Neural cell (in vitro differentiated cells): ENCODE data around the gene COPZ1. TPM values are rescaled to one million over a fixed set of nuclear protein-coding genes. Genes with fewer than 3 reads are reported as not detected.

ENCODE experiments used
- H2AFZ ChIP-seq: fragments of 200-600, 300-800 bp; sonication (generic), shearing (Covaris generic); 2 replicates; pipeline ENCODE4 v1.6.0; 2014; ENCODE audit warnings: low read depth, mild to moderate bottlenecking, antibody characterized with exemption, low read length, moderate library complexity
- H3F3A ChIP-seq: fragments of 200-600 bp; shearing (Covaris generic); 2 replicates; pipeline ENCODE4 v1.6.1; 2016; ENCODE audit warnings: mild to moderate bottlenecking, moderate library complexity, mixed read lengths, antibody characterized with exemption, low read length; ENCODE audit not compliant: insufficient read depth, poor library complexity, severe bottlenecking
- H3K27ac ChIP-seq: fragments of 200-600, 300-800 bp; sonication (generic), shearing (Covaris generic); 2 replicates; pipeline ENCODE4 v1.5.1; 2014; ENCODE audit warnings: mild to moderate bottlenecking, low read length, moderate library complexity
- H3K27me3 ChIP-seq: fragments of 300-800, 200-600 bp; sonication (generic), shearing (Covaris generic); 2 replicates; pipeline ENCODE4 v1.6.0; 2014; ENCODE audit warnings: mild to moderate bottlenecking, low read depth, low read length, moderate library complexity; ENCODE audit not compliant: insufficient read depth
- H3K36me3 ChIP-seq: fragments of 300-800, 200-600 bp; sonication (generic), shearing (Covaris generic); 2 replicates; pipeline ENCODE4 v1.5.1; 2014; ENCODE audit warnings: mild to moderate bottlenecking, antibody characterized with exemption, low read length, moderate library complexity; ENCODE audit not compliant: insufficient read depth
- H3K4me2 ChIP-seq: fragments of 300-800, 200-600 bp; sonication (generic), shearing (Covaris generic); 2 replicates; pipeline ENCODE4 v1.6.0; 2014; ENCODE audit warnings: mild to moderate bottlenecking, low read length
- H3K4me3 ChIP-seq: fragments of 300-800, 200-600 bp; sonication (generic), shearing (Covaris generic); 2 replicates; pipeline ENCODE4 v1.5.1; 2014; ENCODE audit warnings: mild to moderate bottlenecking, low read length, moderate library complexity
- H3K79me2 ChIP-seq: fragments of 200-600 bp; shearing (Covaris generic); replicated peaks from 2 replicates; pipeline ENCODE4 v1.6.0; 2014; ENCODE audit warnings: mild to moderate bottlenecking, low read length, moderate library complexity; ENCODE audit not compliant: insufficient read depth
- H3K9ac ChIP-seq: fragments of 300-800, 200-600 bp; sonication (generic), shearing (Covaris generic); 2 replicates; pipeline ENCODE4 v1.6.1; 2016; ENCODE audit warnings: mild to moderate bottlenecking, low read length, mixed read lengths
- H3K9me2 ChIP-seq: fragments of 200-600 bp; shearing (Covaris generic); 2 replicates; pipeline ENCODE4 v1.6.1; 2016; ENCODE audit warnings: mild to moderate bottlenecking, low read length, mixed read lengths; ENCODE audit not compliant: insufficient read depth
- H3K9me3 ChIP-seq: fragments of 200-600, 300-800 bp; sonication (generic), shearing (Covaris generic); 2 replicates; pipeline ENCODE4 v1.6.1; 2016; ENCODE audit warnings: mild to moderate bottlenecking, mixed run types, low read length, moderate library complexity, mixed read lengths
- H4K20me1 ChIP-seq: fragments of 200-600 bp; shearing (Covaris generic); 2 replicates; pipeline ENCODE4 v1.6.1; 2016; ENCODE audit warnings: mild to moderate bottlenecking, mixed run types; ENCODE audit not compliant: insufficient read depth
- CTCF ChIP-seq: fragments of 450-650 bp; IDR thresholded peaks from 2 replicates; pipeline ENCODE4 v1.5.1; 2014; ENCODE audit warnings: antibody characterized with exemption, mild to moderate bottlenecking, moderate library complexity; ENCODE audit not compliant: poor library complexity, severe bottlenecking
- EP300 ChIP-seq: fragments of 450-650 bp; conservative IDR thresholded peaks from 2 replicates; pipeline ENCODE4 v1.6.1; 2014; ENCODE audit warnings: antibody characterized with exemption, mild to moderate bottlenecking, moderate library complexity; ENCODE audit not compliant: poor library complexity, severe bottlenecking
- EZH2 ChIP-seq: fragments of 200-600, 300-800 bp; shearing (Covaris generic), sonication (generic); IDR thresholded peaks from 2 replicates; pipeline ENCODE4 v1.6.1; 2014; ENCODE audit warnings: antibody characterized with exemption, low read length, borderline replicate concordance, mild to moderate bottlenecking; ENCODE audit not compliant: insufficient read depth, poor library complexity, severe bottlenecking
- MXI1 ChIP-seq: fragments of 450-650 bp; conservative IDR thresholded peaks from 2 replicates; pipeline ENCODE4 v1.6.1; 2014; ENCODE audit warnings: antibody characterized with exemption, mild to moderate bottlenecking; ENCODE audit not compliant: poor library complexity, severe bottlenecking
- POLR2AphosphoS5 ChIP-seq: IDR thresholded peaks from 2 replicates; pipeline ENCODE4 v1.6.1; 2012
- RAD21 ChIP-seq: fragments of 450-650 bp; conservative IDR thresholded peaks from 2 replicates; pipeline ENCODE4 v1.6.1; 2014; ENCODE audit warnings: antibody characterized with exemption, mild to moderate bottlenecking, moderate library complexity
- SMC3 ChIP-seq: fragments of 450-650 bp; conservative IDR thresholded peaks from 2 replicates; pipeline ENCODE4 v1.6.1; 2014; ENCODE audit warnings: antibody characterized with exemption, mild to moderate bottlenecking, moderate library complexity; ENCODE audit not compliant: poor library complexity
- TAF1 ChIP-seq: IDR thresholded peaks from 2 replicates; pipeline ENCODE4 v1.6.1; 2012; ENCODE audit warnings: low read depth
- polyA plus RNA-seq: library from polyadenylated mRNA; depleted of rRNA; stranded (reverse); fragments of >200 nt; gene quantifications from 2 replicates; pipeline ENCODE4 v1.2.3, GENCODE V29; 2014
- TF ChIP-seq, protein P1 (sequence below): IDR thresholded peaks from 2 replicates; pipeline ENCODE4 v1.6.1; 2012; ENCODE audit warnings: borderline replicate concordance

The COPZ1 gene
- polyA plus RNA-seq, 1 donor from 2014 or later: 192 TPM

DNA sequence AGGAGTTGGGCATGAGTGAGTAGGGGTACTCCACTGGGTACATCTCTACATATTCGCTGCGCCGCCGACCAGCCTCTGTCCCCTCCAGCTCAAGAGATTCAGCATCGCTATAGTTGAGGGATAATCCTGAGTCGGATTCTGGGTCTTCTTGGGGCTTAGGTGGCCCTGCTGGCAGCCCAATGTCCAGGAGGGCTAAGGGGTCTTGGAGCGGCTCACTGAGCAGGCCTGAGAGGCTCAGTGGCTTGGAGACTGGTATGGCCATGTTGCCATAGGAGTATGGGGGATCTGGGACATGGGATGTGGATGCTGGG, 32.0 kb upstream of the COPZ1 start:
- Histone ChIP-seq H3K9ac (no peak overlapping the region), H4K20me1 (no peaks in the 10 kb centered on the region), H3K27me3 (no peaks in the 10 kb centered on the region), H3K9me2 (no peaks in the 10 kb centered on the region), H3K9me3 (no peaks in the 10 kb centered on the region), H3K4me3 (no peak overlapping the region), H3K36me3 (no peaks in the 10 kb centered on the region), H3K27ac (no peak overlapping the region), H3K79me2 (no peaks in the 10 kb centered on the region), H2AFZ (no peak overlapping the region), H3K4me2 (no peak overlapping the region), H3F3A (no peaks in the 10 kb centered on the region)
- TF ChIP-seq RAD21: no peak
- no peak for TF ChIP-seq CTCF
- TF ChIP-seq EP300: no peak
- no peak for TF ChIP-seq POLR2AphosphoS5
- no peak for TF ChIP-seq EZH2
- no peak for TF ChIP-seq SMC3
- TF ChIP-seq, protein P1, sequence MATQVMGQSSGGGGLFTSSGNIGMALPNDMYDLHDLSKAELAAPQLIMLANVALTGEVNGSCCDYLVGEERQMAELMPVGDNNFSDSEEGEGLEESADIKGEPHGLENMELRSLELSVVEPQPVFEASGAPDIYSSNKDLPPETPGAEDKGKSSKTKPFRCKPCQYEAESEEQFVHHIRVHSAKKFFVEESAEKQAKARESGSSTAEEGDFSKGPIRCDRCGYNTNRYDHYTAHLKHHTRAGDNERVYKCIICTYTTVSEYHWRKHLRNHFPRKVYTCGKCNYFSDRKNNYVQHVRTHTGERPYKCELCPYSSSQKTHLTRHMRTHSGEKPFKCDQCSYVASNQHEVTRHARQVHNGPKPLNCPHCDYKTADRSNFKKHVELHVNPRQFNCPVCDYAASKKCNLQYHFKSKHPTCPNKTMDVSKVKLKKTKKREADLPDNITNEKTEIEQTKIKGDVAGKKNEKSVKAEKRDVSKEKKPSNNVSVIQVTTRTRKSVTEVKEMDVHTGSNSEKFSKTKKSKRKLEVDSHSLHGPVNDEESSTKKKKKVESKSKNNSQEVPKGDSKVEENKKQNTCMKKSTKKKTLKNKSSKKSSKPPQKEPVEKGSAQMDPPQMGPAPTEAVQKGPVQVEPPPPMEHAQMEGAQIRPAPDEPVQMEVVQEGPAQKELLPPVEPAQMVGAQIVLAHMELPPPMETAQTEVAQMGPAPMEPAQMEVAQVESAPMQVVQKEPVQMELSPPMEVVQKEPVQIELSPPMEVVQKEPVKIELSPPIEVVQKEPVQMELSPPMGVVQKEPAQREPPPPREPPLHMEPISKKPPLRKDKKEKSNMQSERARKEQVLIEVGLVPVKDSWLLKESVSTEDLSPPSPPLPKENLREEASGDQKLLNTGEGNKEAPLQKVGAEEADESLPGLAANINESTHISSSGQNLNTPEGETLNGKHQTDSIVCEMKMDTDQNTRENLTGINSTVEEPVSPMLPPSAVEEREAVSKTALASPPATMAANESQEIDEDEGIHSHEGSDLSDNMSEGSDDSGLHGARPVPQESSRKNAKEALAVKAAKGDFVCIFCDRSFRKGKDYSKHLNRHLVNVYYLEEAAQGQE: no peak
- TF ChIP-seq MXI1: no peak
- TF ChIP-seq TAF1: no peak

DNA sequence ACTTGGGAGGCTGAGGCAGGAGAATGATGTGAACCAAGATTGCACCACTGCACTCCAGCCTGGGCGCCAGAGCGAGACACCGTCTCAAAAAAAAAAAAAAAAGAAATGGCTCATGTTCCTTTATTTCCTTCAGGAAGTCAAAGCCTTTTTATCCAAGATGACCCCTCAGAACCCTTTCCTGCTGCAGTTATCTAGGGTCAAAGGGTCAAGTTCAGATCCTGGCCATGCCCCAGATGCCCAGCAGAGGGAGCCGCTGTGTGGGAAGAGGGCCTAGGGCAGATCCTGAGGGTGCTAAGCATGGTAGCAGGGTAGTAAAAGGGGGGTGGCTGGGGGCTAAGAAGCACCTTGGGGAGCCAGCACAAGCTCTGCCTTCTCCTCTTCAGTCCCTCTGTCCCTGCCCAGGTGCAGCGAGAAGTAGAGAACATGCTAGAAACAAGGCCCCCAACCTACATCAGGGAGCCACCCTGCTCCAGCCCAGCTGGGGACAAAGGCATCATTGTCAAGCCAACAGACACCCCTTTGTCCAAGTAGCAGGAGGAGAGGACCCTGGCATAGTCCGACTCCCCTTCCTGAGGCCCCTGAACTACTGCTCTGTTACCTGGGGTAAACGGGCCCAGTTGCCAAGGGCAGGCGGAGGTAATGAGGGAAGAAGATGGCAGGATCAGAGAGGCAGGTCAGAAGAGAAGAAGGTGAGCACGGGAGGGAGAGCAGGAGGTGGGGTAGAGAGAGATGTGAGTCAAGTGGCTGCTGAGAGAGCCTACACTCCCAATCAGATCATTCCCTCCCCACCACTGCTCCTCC, 30.6 kb upstream of the COPZ1 start:
- H3F3A ChIP-seq: no peaks in the 10 kb centered on the region
- TF ChIP-seq EZH2 (no peak), RAD21 (peak; percentile 18), TAF1 (no peak), MXI1 (no peak), EP300 (no peak), SMC3 (peak; percentile 39), POLR2AphosphoS5 (no peak), CTCF (peak; percentile 40)
- TF ChIP-seq, protein P1: no peak
- no peaks in the 10 kb centered on the region for H3K36me3 ChIP-seq
- no peaks in the 10 kb centered on the region for H3K9me2 ChIP-seq
- no peaks in the 10 kb centered on the region for H3K9me3 ChIP-seq
- no peak overlapping the region for H2AFZ ChIP-seq
- no peak overlapping the region for H3K27ac ChIP-seq
- no peaks in the 10 kb centered on the region for H4K20me1 ChIP-seq
- H3K27me3 ChIP-seq: no peaks in the 10 kb centered on the region
- no peak overlapping the region for H3K9ac ChIP-seq
- H3K4me2 ChIP-seq: no peak overlapping the region
- no peak overlapping the region for H3K4me3 ChIP-seq
- H3K79me2 ChIP-seq: no peaks in the 10 kb centered on the region
